OCI-LY3 (cell line): ENCODE data around the gene TOM1L2.

ENCODE experiments used
- CTCF ChIP-seq: fragments of 200-600, 300-600 bp; sonication (generic); IDR thresholded peaks from 2 replicates; pipeline ENCODE4 v1.5.1; 2014; ENCODE audit warnings: antibody characterized with exemption, low read length, low read depth
- EZH2phosphoT487 ChIP-seq: fragments of 200-600 bp; shearing (Covaris generic); IDR thresholded peaks from 2 replicates; pipeline ENCODE4 v1.6.1; 2018; ENCODE audit warnings: antibody characterized with exemption, mixed run types, low read depth

GRCh38 chr17:17831208-17832031 lies 140.8 kb downstream of the TOM1L2 start:
- TF ChIP-seq EZH2phosphoT487 = no peak
- no peak for TF ChIP-seq CTCF
